ENCODE measurements around the gene MUC5B.
"Not testable (repeated sequence)": the region's sequence is repeated elsewhere in the genome, so short reads cannot be mapped to it uniquely, and the experiment has no call there.

The MUC5B gene

DNA sequence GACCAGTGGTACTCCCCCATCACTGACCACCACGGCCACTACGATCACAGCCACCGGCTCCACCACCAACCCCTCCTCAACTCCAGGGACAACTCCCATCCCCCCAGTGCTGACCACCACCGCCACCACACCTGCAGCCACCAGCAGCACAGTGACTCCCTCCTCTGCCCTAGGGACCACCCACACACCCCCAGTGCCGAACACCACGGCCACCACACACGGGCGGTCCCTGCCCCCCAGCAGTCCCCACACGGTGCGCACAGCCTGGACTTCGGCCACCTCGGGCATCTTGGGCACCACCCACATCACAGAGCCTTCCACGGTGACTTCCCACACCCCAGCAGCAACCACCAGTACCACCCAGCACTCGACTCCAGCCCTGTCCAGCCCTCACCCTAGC, 24.2 kb downstream of the MUC5B start:
- not testable (repeated sequence) for H3K4me3 ChIP-seq (replicated peaks; ENCODE audit: low read depth, low read length); DNase-seq (ENCODE audit: extremely low read depth, low read depth)

DNA sequence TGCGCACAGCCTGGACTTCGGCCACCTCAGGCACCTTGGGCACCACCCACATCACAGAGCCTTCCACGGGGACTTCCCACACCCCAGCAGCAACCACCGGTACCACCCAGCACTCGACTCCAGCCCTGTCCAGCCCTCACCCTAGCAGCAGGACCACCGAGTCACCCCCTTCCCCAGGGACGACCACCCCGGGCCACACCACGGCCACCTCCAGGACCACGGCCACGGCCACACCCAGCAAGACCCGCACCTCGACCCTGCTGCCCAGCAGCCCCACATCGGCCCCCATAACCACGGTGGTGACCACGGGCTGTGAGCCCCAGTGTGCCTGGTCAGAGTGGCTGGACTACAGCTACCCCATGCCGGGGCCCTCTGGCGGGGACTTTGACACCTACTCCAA, 26.1 kb downstream of the MUC5B start:
- DNase-seq (ENCODE audit: extremely low read depth, low read depth); H3K4me3 ChIP-seq (replicated peaks; ENCODE audit: low read depth, low read length): not testable (repeated sequence)

DNA sequence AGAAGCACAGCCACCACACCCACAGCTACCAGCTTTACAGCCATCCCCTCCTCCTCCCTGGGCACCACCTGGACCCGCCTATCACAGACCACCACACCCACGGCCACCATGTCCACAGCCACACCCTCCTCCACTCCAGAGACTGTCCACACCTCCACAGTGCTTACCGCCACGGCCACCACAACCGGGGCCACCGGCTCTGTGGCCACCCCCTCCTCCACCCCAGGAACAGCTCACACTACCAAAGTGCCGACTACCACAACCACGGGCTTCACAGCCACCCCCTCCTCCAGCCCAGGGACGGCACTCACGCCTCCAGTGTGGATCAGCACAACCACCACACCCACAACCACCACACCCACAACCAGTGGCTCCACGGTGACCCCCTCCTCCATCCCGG, 27.5 kb downstream of the MUC5B start:
- DNase-seq (ENCODE audit: extremely low read depth, low read depth); H3K4me3 ChIP-seq (replicated peaks; ENCODE audit: low read depth, low read length): not testable (repeated sequence)

DNA sequence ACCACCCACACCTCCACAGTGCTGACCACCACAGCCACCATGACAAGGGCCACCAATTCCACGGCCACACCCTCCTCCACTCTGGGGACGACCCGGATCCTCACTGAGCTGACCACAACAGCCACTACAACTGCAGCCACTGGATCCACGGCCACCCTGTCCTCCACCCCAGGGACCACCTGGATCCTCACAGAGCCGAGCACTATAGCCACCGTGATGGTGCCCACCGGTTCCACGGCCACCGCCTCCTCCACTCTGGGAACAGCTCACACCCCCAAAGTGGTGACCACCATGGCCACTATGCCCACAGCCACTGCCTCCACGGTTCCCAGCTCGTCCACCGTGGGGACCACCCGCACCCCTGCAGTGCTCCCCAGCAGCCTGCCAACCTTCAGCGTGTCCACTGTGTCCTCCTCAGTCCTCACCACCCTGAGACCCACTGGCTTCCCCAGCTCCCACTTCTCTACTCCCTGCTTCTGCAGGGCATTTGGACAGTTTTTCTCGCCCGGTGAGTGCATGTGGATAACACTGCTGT, 28.4 kb downstream of the MUC5B start:
- TF ChIP-seq, protein P1, sequence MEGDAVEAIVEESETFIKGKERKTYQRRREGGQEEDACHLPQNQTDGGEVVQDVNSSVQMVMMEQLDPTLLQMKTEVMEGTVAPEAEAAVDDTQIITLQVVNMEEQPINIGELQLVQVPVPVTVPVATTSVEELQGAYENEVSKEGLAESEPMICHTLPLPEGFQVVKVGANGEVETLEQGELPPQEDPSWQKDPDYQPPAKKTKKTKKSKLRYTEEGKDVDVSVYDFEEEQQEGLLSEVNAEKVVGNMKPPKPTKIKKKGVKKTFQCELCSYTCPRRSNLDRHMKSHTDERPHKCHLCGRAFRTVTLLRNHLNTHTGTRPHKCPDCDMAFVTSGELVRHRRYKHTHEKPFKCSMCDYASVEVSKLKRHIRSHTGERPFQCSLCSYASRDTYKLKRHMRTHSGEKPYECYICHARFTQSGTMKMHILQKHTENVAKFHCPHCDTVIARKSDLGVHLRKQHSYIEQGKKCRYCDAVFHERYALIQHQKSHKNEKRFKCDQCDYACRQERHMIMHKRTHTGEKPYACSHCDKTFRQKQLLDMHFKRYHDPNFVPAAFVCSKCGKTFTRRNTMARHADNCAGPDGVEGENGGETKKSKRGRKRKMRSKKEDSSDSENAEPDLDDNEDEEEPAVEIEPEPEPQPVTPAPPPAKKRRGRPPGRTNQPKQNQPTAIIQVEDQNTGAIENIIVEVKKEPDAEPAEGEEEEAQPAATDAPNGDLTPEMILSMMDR (IDR thresholded peaks at IDR 0.05; ENCODE audit: low read depth, low read length, missing control alignments): no peak
- DNase-seq (ENCODE audit: extremely low read depth, low read depth): no peak
- H3K4me3 ChIP-seq (replicated peaks; ENCODE audit: low read depth, low read length): no peak overlapping the region

DNA sequence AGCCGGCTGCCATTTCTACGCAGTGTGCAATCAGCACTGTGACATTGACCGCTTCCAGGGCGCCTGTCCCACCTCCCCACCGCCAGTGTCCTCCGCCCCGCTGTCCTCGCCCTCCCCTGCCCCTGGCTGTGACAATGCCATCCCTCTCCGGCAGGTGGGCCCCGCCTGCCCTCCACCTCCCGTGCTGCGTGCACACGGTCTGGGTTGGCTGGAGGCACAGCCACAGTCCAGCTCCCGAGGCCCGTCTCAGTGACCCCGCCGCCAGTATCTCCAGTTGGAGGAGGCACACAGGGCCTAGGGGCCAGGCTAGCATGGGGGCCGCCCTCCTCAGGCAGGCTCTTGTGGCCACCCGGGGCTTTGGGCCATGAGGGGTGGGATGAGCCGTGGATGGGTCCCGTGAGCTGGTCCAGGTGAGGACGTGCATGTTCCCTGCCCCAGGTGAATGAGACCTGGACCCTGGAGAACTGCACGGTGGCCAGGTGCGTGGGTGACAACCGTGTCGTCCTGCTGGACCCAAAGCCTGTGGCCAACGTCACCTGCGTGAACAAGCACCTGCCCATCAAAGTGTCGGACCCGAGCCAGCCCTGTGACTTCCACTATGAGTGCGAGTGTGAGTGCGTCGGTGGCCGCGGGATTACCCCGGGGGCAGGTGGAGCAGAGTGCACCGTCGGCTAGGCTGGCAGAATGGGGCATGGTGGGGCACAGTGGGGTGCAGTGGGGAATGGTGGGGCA, 29.7 kb downstream of the MUC5B start:
- TF ChIP-seq, protein P1 (IDR thresholded peaks at IDR 0.05; ENCODE audit: low read depth, low read length, missing control alignments): no peak
- no peak for DNase-seq (ENCODE audit: extremely low read depth, low read depth)
- no peak overlapping the region for H3K4me3 ChIP-seq (replicated peaks; ENCODE audit: low read depth, low read length)

DNA sequence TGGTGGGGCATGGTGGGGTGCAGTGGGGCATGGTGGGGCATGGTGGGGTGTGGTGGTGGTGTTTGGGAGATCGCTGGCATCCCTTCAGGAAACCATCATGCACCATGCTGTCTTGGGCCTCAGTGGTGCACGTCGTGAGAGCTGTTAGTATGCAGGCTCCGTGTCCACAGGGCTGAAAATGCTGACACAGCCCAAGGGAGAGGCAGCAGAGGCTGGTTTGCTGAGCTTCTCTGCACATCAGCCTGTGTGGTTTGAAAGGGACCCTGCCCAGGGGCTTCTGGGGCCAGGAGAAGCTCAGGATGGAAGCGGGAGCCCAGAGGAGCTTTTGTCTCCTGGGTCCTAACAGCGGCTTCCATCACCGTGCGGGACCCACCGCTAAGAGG, 30.2 kb downstream of the MUC5B start:
- TF ChIP-seq, protein P1 (IDR thresholded peaks at IDR 0.05; ENCODE audit: low read depth, low read length, missing control alignments): no peak
- H3K4me3 ChIP-seq (replicated peaks; ENCODE audit: low read depth, low read length): no peak overlapping the region
- DNase-seq (ENCODE audit: extremely low read depth, low read depth): no peak

DNA sequence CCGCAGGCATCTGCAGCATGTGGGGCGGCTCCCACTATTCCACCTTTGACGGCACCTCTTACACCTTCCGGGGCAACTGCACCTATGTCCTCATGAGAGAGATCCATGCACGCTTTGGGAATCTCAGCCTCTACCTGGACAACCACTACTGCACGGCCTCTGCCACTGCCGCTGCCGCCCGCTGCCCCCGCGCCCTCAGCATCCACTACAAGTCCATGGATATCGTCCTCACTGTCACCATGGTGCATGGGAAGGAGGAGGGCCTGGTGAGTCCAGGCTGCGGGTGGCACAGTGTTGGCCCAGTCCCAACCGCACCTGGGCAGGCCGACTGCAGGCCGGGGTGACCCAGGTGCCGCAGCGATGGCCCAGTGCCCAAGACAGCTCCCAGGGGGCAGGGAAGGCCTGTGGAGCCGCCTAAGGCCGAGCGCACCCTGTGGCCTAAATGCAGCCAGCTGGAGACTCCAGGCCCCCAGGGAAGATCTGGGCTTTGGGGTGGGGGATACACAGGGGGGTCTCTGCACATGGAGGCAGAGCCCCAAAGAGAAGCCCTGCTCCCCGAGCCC, 31.3 kb downstream of the MUC5B start:
- TF ChIP-seq, protein P1 (IDR thresholded peaks at IDR 0.05; ENCODE audit: low read depth, low read length, missing control alignments): no peak
- no peak for DNase-seq (ENCODE audit: extremely low read depth, low read depth)

DNA sequence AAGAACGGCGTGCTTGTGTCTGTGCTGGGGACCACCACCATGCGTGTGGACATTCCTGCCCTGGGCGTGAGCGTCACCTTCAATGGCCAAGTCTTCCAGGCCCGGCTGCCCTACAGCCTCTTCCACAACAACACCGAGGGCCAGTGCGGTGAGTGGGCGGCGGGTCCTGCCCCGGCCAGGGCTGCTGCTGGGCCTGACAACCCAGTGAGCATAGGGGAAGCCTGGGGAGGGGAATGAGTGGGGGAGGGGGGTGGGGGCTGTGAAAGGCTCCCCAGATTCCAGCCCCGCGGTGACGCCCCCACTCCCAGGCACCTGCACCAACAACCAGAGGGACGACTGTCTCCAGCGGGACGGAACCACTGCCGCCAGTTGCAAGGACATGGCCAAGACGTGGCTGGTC, 31.9 kb downstream of the MUC5B start:
- TF ChIP-seq, protein P1 (IDR thresholded peaks at IDR 0.05; ENCODE audit: low read depth, low read length, missing control alignments): no peak
- DNase-seq (ENCODE audit: extremely low read depth, low read depth): no peak
- no peak overlapping the region for H3K4me3 ChIP-seq (replicated peaks; ENCODE audit: low read depth, low read length)

More for the DNA sequence above, 31.3 kb downstream of the MUC5B start:
- H3K4me3 ChIP-seq (replicated peaks; ENCODE audit: low read depth, low read length): no peak overlapping the region
